Right kidney (tissue), 1 donor: Measurements from ENCODE around the gene NCMAP.

Source experiments
- DNase-seq: peaks from one replicate; pipeline ENCODE4 v3.0.0-alpha.2; 2016

The NCMAP gene

DNA sequence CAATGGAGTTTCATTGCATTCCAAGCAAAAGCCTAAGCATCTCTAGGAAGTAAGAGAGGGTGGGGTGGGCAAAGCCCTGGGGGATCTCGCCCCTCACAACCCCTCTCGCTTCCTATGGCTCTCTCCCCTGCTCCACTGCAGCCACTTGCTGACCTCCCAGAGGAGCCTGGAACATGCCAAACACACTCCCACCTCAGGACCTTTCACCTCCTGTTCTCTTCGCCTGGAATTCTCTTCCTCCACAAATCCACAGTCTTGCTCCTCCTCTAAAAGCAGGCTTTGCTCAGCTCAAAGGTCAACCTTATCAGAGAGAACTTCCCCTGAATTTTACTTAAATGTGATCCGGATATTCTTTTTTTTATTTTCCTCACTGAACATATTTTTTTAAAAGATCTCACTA is 66.3 kb downstream of the NCMAP start:
- DNase-seq = peak; percentile 12

DNA sequence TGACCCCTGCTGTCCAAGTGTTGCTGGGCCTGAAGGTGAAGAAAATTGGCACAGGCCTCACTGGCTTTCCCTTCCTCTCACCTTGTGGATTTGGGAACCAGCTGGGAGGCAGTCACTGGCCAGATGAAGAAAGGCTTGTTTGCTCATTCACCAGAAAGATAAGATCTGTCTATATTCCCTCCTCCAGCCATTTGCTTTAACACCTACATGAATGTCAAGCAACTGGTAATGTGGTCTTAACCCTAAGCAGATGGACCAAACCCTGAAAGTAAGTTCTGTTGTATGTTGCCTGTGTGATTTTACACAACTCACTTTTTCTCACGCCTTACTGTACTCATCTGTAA is 76.9 kb downstream of the NCMAP start:
- DNase-seq = no peak

DNA sequence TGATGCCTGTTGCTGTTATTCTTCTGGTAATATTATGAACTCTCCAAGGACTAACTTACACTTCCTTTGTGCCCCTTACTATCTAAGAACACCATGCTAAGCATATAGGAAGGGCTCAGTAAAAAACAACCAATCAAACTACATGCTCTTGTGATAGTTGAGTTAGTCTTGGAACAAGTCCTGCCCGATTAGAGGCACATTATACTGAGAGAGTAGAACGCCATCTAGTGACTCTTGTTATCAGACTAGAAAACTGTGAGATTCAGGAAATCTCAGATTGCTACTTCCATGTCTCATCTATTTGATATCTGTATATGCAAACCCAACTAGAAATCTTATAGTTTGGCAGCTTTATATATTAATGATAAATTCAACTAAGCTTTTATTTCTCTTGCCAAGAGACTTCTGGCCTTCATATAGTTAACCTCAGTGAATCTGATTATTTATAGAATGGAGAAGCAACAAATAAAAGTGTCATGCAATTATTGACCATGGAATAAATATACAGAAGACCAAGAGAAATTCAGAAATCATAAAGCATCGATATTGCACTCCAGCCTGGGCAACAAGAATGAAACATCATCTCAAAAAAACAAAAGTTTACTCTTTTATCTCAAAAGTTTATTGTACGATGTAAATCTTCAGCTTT is 79.4 kb downstream of the NCMAP start:
- peak; percentile 17 for DNase-seq

DNA sequence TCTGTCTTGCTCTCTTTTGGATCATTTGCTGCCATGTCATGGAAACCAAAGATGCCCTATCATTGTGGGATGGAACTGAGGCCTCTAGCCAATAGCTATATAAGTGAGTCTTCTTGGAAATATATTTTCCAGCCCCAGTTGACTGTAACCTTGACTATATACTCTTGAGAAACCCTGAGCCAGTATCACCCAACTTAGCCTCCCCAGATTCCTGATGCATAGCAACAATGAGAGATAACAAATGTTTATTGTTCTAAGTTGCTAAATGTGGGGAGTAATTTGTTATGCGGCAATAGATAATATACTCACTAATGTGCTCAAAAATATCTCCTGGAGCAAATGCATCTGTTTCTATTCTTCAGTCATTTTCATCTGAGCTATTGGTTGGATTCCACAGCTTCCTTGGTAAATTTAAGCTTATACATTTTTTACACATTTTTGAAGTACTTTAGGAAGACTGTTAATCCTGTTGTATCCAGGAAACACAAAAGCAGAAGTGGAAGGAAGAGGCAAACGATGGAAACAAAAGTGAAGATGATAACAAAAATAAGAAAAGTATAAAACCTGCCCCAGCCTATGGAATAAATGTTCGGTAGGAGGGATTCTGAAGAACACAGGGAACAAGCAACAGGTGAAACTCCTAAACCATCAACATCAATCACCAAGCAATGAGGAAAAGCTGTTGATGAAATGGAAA is 80.9 kb downstream of the NCMAP start:
- no peak for DNase-seq

DNA sequence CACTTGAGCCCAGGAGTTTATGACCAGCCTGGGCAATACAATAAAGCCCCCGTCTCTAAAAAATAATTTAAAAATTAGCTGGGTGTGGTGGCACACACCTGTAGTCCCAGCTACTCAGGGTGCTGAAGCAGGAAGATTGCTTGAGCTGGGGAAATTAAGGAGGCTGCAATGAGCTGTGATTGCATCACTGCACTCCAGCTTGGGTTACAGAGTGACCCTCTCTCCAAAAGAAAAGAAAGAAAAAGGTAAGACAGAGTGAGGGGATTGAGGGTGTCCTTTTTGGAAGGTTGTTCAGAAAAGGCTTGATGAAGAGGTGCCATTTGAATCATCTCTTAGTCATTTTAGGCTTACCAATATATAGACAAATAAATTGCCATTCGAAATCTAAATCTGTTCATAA is 83.2 kb downstream of the NCMAP start:
- no peak for DNase-seq

DNA sequence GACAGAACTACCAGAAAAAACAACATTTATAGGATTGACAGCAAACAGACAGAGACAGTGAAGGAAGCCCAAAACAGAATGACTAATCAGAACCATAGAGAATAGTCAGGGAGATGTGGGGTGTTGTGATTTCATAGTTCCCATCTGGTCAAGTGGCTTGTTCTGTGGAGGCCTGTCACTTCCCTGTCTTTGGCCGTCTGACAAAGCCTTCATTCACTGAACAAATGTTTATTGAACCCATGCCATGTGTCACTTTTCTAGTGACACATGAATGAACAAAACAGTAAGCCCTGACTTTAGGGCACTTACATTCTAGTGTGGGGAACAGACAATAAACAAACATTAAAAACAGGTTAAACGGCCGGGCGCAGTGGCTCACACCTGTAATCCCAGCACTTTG is 84.0 kb downstream of the NCMAP start:
- DNase-seq = no peak

DNA sequence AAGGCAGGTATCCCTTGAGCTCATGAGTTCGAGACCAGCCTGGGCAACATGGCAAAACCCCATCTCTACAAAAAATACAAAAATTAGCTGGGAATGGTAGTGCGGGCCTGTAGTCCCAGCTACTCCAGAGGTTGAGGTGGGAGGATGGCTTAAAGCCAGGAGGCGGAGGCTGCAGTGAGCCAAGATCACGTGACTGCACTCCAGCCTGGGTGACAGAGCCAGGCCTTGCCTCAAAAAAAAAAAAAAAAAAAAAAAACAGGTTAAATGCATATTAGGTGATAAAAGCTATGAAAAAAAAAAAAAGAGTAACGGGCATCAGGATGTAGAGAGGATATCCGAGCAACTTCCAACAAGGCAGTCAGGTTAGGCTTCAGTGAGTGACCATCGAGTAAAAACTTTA is 84.4 kb downstream of the NCMAP start:
- no peak for DNase-seq

DNA sequence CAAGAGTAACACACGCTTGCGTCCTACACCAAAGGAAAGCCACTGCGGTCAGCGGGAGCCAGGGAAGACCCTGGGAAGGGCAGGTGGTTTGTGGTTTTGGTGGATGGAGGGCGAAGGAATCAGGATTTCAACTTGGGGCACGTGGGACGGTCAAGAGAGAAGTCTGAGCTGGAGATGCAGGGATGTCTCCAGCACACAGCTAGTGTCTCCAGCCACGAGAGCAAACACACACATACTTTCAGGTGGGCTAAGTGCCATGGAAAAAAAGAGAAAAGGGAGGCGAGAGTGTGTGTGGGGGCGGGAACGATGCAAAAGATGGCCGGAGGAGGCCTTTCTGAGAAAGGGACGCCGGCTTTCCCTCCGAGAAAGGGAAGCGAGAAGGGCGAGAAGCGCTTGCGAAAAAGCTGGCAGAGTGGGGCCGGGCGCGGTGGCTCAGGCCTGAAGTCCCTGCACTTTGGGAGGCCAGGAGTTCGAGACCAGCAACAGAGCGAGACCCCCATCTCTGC is 85.8 kb downstream of the NCMAP start:
- DNase-seq = peak; percentile 65

DNA sequence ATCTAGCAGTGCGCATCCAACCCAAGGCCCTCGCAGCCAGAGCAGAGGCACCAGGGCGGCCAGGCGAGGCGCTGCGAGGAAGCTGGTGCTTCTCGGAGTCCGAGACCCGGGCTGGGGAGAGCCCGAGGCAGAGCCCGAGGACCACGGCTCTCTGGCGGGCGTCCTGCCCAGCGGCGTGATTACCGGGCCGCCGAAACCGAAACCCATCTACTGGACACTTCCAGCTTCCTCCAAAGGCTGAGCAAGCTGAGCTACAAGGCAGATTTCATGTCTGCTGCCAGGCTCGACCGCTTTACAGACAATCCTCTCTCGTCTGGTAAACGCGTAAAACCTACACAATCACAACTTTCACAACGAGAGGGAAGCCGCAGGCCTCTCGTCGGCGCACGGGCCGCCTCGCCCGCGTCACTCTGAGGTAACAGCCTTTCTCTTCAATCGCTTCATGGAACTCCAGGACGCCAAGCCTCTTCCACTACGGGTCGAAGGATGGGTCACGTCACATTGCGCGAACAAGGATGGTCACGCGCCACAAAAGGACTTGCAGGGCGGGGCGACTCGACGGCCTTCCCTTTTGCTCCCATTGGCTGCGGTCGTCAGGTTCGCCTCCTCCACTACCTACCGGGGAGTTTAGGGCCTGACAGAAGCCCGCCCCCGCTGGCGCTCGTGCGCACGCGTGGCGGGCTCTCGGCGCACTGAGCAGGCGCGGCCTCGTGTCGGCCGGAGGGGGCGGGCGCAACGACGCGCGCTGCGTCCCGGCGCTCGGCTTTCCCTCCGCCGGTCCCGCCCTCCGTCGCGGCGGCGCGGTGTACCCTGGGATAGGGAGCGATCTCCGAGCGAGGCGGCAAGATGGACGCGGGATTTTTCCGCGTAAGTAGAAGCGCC is 86.8 kb downstream of the NCMAP start, which contains the start of gene SRRM1:
Gene SRRM1 (plus strand): TSS at position 822 of the 882 bp plus-strand sequence. CDS start 25 bp downstream, at position 847.
- DNase-seq = peak; percentile 97

DNA sequence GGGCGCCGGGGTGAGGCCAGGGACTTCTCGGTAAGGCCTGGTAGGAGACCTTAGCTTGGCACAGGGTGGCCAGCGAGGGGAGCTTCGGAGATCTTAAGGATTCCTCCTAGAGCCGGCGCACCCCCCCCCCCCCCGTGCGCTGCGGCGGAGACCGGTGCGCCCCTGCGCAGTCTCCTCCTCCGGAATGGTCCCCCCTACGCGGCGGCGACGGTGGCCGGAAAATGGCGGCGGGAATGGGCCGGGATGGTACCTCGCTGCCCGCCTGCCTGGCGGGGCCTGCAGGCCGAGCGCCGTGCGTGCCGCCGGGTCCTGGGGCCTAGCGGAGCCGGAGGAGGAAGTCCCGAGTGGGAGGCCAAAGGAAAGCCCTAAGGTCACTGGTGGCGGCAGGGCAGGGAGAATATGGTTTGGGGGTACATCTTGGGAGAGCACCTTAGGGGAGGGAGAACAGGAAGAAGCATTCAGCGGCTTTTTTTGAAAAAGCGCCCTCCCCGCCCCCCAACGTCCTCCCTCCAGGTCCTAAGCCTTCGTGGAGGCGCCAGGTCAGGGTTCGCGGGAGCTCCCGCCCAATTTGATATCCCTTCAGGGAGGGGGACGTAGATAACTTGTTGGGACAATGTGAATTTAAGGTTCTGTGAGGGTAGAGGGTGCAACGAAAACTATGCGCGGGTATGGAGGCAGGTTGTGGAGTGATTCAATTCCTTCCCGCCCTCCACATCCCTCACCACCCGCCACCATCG is 87.6 kb downstream of the NCMAP start:
- DNase-seq = peak; percentile 90

DNA sequence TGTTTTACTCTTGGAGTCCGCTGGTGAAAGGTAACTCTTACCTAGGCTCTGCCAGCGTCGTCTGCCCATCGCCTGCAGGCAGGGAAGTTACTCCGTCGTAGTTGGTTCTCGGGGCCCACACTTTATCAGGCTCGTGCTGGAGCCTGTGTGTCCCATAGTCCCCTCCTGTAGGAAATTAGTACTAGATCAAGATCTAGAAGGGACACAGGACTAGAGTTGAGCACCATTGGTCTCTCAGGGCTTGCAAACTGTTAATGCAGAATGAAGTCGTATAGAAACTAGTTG is 88.2 kb downstream of the NCMAP start:
- no peak for DNase-seq

DNA sequence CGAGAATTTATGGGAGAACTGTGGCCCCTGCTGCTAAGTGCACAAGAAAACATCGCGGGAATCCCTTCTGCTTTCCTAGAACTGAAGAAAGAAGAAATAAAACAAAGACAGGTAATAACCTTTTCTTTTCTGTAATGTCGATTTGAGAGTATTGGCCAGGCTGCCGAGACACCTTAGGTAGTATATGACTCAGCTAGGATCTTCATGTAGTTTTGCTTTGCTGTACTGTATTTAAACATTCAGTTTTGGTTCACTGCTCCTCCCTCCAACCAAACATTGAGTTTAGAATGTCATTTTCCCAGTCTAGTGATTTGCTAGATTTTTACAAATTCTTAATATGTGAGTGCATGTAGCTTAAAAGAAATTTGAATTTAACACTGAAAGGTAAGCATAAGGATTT is 93.0 kb downstream of the NCMAP start:
- DNase-seq = no peak

DNA sequence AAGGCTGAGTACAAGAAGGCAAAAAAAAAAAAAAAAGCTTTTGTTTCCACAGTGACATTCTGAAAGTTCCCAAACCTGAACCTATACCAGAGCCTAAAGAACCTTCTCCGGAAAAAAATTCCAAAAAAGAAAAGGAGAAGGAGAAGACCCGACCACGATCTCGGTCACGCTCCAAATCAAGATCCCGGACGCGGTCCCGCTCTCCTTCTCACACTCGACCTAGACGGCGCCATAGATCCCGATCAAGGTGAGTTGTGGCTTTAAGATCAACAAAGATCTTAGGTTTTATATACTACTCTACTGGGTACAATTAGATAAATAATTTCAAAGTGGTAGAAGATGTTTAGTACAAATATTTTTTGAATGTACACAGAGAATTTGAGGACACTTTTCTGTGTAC is 96.5 kb downstream of the NCMAP start:
- DNase-seq = no peak

DNA sequence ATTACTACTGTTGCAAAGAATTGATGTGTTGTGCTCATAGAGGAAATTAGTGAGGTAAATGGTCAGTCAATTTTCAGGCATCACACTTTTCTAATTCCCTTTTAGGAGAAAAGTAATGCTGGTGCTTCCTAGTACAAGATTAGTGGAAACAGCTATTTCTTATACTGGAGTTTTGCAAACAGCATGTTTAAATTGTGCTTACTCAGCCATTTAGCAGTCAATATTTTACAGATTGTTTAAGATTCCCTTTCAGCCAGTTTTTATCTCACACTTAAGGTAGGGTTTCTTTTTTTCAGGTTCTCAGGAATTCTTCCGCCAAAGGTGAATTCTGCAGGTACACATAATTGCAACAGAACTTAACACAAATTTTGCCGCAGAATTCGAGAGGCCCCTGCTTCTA is 98.1 kb downstream of the NCMAP start:
- no peak for DNase-seq

DNA sequence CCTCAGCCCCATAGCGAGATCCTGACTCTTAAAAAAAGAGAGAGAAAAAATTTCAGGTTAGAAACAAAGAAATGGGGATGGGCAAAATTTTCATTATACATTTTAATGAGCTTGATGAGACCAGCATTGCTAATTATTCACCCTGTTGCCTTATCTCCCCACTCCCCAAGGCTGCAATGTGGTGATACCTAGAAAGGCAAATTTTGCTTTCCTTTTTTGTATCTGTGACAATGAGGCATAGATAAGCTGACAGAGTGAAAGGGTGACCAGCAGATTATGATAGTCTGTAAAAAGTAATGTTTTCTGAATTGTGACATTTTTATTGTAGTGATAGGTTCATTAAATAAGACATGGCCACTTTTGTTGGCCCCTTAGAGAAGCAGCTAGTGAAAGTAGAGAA is 100.2 kb downstream of the NCMAP start:
- DNase-seq = no peak

DNA sequence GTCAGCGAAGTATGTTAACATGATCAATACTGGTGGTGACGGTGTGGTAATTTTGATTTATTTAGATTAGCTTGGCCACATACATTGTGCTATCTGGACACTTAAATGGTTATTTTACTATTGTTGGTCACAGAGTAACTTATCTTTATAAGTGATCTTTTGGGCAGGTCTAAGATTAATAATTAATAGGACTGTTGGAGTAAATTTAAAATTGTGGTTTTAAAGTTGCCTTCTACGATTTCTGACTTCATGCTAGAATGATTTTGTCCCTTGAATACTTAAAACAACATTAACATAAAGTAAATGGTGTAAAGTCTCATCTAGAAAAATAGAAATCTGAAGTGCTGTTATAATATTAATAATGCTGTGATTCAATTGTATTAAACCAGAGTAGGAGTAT is 101.9 kb downstream of the NCMAP start:
- DNase-seq = no peak
